ENCODE data around the gene MYO15A. TPM values are rescaled to one million over a fixed set of nuclear protein-coding genes. Genes with fewer than 3 reads are reported as not detected.

MYO15A gene
- total RNA-seq, 2 experiments from 2014 or later = 0.27 to 0.46 TPM

GRCh38 chr17:18122990-18123753 is 14.6 kb downstream of the MYO15A start:
- CTCF ChIA-PET = interaction anchor here (1.6 kb wide), 1 partner anchor 12 kb away, joined by 4 read pairs; no protein-coding TSS in a partner anchor
- POLR2A ChIA-PET = no interaction called here

GRCh38 chr17:18124345-18125126 is 16.0 kb downstream of the MYO15A start:
- POLR2A ChIA-PET = no interaction called here
- CTCF ChIA-PET = interaction anchor here (1.6 kb wide), 1 partner anchor 13 kb away, joined by 4 read pairs; no protein-coding TSS in a partner anchor

- ChIA-PET CTCF (no interaction called here), POLR2A (no interaction called here)
Measured at GRCh38 chr17:18129041-18129502, 20.5 kb downstream of the MYO15A start.

GRCh38 chr17:18132711-18133110 is 24.2 kb downstream of the MYO15A start:
- ChIA-PET CTCF (no interaction called here), POLR2A (no interaction called here)

GRCh38 chr17:18136357-18136756 is 27.8 kb downstream of the MYO15A start:
- ChIA-PET CTCF (no interaction called here), POLR2A (no interaction called here)

GRCh38 chr17:18138065-18138749 is 29.7 kb downstream of the MYO15A start:
- ChIA-PET POLR2A (interaction anchor here (0.5 kb wide), 1 partner anchor 11 kb away, joined by 4 read pairs; no protein-coding TSS in a partner anchor), CTCF (interaction anchor here (1.3 to 3.1 kb wide), 3 partner anchors 44 to 79 kb away, joined by 3 to 18 read pairs (median 7); no protein-coding TSS in a partner anchor)

GRCh38 chr17:18139092-18139491 is 30.5 kb downstream of the MYO15A start:
- ChIA-PET CTCF (interaction anchor here (1.2 to 3.1 kb wide), 4 partner anchors 59 to 81 kb away, joined by 3 to 18 read pairs (median 6); no protein-coding TSS in a partner anchor), POLR2A (interaction anchor here (1.1 kb wide), 1 partner anchor 194 kb away, joined by 3 read pairs; no protein-coding TSS in a partner anchor)

- ChIA-PET CTCF (interaction anchor here (0.6 to 3.1 kb wide), 6 partner anchors 13 to 1589 kb away, joined by 3 to 18 read pairs (median 4); no protein-coding TSS in a partner anchor), POLR2A (interaction anchor here (1.1 kb wide), 1 partner anchor 194 kb away, joined by 3 read pairs; no protein-coding TSS in a partner anchor)
Measured at GRCh38 chr17:18139498-18139897, 30.9 kb downstream of the MYO15A start.

- POLR2A ChIA-PET = interaction anchor here (1.1 kb wide), 1 partner anchor 194 kb away, joined by 3 read pairs; no protein-coding TSS in a partner anchor
- CTCF ChIA-PET = interaction anchor here (0.6 to 3.1 kb wide), 6 partner anchors 13 to 1589 kb away, joined by 3 to 18 read pairs (median 4); no protein-coding TSS in a partner anchor
Measured at GRCh38 chr17:18139949-18140348, 31.4 kb downstream of the MYO15A start.

GRCh38 chr17:18140648-18141047 is 32.1 kb downstream of the MYO15A start:
- ChIA-PET CTCF (interaction anchor here (0.6 to 3.1 kb wide), 4 partner anchors 60 to 81 kb away, joined by 3 to 18 read pairs (median 6); no protein-coding TSS in a partner anchor), POLR2A (no interaction called here)

- POLR2A ChIA-PET = no interaction called here
- CTCF ChIA-PET = interaction anchor here (0.6 to 3.1 kb wide), 10 partner anchors 11 to 114 kb away, joined by 3 to 18 read pairs (median 4); no protein-coding TSS in a partner anchor
Measured at GRCh38 chr17:18141210-18141803, 32.8 kb downstream of the MYO15A start.

- POLR2A ChIA-PET = no interaction called here
- CTCF ChIA-PET = interaction anchor here (0.9 to 1.8 kb wide), 6 partner anchors 8 to 75 kb away, joined by 3 to 6 read pairs (median 4); no protein-coding TSS in a partner anchor
Measured at GRCh38 chr17:18142417-18142816, 33.9 kb downstream of the MYO15A start.

GRCh38 chr17:18143044-18143936 is 34.7 kb downstream of the MYO15A start:
- POLR2A ChIA-PET = no interaction called here
- CTCF ChIA-PET = interaction anchor here (0.8 to 1.8 kb wide), 4 partner anchors 9 to 74 kb away, joined by 3 to 6 read pairs (median 4); no protein-coding TSS in a partner anchor

GRCh38 chr17:18144261-18144660 is 35.7 kb downstream of the MYO15A start:
- ChIA-PET CTCF (interaction anchor here (0.8 to 1.8 kb wide), 3 partner anchors 10 to 145 kb away, joined by 3 to 5 read pairs (median 4); no protein-coding TSS in a partner anchor), POLR2A (no interaction called here)

GRCh38 chr17:18144855-18145254 is 36.3 kb downstream of the MYO15A start:
- POLR2A ChIA-PET = no interaction called here
- CTCF ChIA-PET = no interaction called here

GRCh38 chr17:18145811-18146210 is 37.3 kb downstream of the MYO15A start:
- ChIA-PET CTCF (no interaction called here), POLR2A (no interaction called here)

GRCh38 chr17:18146259-18146658 is 37.7 kb downstream of the MYO15A start:
- ChIA-PET POLR2A (no interaction called here), CTCF (no interaction called here)

GRCh38 chr17:18146980-18147379 is 38.4 kb downstream of the MYO15A start:
- CTCF ChIA-PET = no interaction called here
- POLR2A ChIA-PET = no interaction called here
